Activated T-helper 1 cell treated with Interleukin-2 at 50 U/mL for 16 hours (primary cell): ENCODE results near the gene ZSWIM6.

Experiments
- DNase-seq: peaks from one replicate; pipeline ENCODE4 v3.0.0-alpha.2; 2020; ENCODE audit warnings: low read depth

ZSWIM6 gene

DNA sequence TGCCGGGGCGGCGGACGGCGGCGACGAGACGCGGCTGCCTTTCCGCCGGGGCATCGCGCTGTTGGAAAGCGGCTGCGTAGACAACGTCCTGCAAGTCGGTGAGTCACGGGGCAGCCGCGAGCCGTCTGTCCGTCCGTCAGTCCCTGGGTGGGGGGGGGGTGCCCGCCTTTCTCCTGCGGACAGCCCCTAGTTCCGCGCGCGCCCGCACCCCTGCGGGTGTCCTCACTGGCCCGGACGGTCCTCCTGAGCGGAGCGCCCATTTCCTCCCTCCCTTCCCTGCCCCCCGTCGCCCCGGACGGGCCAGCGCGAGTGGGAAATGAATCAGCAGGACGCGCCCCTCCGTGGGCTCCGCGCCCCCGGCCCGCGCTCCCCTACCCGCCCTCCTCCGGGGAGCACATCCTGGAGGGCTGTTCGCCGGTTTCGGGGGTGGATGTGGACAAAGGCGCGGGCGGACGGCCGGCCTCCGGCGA, 828 bp downstream of the ZSWIM6 start:
- DNase-seq = peak; percentile 15

DNA sequence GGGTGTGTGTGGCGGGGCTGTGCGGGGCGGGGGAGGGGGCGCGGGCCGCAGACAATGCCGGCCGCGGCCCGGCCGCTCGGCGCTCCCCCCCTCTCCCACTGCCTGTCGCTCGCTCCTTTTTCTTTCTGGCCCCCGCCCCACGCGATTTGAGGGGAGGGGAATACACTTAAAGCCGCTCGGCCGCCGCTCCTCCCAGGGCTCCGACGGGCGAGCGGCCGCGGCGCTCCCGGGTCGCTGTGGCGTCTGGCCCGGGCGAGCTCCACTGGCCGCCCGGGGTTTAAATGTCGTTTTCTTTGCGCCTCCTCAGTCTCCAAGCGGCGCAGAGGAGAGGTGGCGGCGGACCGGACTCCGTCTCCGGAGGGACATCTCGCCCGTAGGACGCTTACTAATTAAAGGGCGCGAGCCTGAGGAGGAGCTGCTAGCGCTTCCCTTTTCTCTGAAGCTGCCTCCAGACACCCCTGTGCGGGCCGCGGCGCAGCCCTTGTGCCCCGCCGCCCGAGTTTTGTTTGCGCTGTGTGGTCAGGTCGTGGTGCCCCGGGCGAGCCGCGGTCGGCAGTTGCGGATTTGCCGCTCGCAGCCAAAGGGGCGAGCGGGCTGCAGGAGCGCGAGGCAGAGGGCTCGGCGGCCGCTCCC, 1.4 kb downstream of the ZSWIM6 start:
- peak; percentile 5 for DNase-seq

DNA sequence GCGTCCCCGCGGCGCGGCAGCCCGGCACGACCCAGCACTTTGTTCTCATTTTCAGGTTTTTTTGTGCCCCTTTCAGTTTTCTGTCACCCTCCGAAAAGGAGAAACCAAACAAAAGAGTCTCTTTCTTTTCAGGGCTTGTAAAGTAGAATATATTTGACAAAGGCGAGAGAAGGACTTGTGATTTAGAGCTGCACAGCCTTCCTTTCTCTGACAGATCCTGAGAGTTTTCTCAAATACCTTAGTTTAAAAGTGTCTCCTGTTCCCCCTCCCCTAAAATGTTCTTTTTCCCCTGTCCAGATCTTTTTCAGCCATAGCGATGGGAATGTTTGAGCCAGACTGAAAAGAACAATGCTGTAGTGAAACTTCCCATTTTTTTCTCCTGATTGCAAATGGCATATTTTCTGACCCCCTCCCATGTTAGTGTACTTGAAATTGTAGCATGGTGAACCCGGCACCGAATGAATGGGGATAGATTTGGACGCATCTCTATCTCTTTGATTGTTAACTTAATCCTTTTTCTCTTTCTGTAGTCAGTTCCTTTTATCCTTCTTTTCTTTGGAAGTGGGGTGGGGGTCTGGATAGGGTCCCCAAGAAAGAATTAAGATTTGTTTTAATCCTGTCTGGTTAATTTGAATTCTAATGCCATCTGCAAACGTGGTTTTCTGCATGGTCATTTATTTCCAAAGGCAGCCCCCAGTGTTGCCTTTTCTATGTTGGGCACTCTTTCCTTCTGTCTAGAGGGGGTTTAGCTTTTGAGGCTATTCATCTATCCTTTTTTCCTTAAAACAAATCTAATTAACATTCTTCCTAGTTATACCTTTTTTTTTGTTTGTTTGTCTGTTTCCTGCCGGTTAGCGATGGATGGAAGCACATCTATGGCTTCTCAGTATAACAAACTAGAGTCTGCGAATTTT, 2.2 kb downstream of the ZSWIM6 start:
- no peak for DNase-seq

DNA sequence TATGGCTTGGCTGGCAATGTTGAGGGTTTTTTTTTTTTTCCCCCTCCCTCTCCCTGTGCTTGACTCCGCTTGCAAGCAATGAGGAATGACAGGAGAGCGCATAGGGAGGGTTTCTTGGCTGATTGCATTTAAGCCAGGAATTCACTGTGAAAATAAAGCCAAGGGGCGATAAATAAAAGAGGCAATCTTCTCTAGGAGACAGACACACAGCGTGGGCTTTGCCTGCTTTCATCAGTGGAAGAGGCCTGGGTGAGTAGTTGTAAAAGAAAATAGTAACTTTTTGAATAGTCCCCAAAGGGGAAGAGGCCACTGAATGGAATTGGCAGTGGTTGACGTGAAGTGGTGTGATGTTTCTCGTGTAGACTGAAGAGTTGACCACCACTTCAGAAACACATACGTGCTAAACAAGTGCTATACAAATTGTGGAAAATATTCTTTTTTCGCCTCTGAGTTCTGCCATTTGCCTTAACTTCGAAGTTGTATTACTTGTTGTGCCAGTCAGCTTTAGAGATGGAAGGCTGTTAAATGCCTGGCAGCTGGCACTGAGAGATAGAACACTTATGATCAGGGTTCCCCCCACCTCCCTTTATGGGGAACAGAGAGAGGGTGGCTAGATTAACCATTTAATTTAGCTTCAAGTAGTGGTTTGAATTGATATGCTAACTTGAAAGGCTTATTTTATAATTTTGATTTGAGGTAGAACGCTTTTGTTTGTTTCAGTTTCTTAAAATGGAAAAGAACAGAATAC, 3.0 kb downstream of the ZSWIM6 start:
- no peak for DNase-seq

DNA sequence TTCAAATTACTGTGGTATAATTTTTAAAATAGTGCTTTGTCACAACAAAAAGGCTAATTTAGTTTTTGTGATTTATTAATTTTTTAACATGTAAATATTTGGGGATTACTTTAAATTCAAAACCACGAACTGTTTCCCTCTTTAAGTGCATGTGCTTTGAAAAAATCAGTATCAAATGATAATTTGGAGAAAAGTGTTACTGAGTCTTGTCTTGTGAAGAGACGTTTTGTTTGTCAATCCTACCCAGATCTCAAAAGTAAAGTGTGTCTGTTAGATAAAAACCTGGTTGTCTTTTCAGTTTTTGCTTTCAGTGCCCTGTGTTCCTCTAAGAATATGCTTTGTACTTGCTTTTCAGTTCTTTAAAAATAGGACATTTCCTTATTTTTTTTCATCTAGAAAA, 7.7 kb downstream of the ZSWIM6 start:
- DNase-seq = no peak

DNA sequence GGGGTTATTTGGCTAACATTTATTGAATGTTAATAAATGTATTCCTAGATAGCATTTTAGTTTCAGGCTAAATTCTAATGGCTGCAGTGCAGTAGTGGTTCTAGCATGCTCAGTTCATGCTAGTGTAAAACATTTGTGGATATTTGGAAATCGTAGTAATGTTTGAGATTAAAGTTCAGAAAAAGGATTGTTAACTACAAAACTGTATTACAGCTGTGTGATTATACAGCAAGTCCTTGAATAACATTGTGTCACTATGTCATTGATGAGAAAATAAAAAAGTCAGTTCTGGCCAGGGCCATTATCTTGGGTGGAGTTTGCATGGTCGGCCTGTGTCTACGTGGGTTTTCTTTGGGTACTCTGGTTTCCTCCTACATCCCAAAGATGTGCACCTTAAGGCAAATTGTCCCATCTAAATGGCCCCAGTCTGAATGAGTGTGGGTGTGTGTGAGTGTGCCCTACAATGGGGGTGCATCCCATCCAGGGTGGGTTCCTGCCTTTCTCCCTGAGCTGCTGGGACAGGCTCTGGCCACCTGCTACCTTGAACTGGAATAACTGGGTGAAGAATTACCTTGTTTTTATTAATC, 8.8 kb downstream of the ZSWIM6 start:
- no peak for DNase-seq

DNA sequence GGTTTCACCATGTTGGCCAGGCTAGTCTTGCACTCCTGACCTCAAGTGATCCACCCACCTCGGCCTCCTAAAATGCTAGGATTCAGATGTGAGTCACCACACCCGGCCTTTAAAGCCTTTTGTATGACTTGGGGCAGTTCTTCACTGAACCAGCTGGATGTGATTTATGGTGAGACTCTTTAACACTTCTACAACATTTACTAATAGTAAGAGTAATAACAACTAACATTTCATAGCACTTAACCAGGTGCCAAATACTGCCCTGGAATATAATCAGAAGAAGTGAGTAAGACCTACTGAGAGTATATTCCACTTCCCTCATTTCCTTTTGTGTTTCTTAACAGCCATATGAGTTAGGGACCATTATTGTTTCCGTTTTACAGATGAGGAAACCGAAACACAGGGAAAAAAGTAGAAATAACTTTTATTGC, 10.0 kb downstream of the ZSWIM6 start:
- no peak for DNase-seq

DNA sequence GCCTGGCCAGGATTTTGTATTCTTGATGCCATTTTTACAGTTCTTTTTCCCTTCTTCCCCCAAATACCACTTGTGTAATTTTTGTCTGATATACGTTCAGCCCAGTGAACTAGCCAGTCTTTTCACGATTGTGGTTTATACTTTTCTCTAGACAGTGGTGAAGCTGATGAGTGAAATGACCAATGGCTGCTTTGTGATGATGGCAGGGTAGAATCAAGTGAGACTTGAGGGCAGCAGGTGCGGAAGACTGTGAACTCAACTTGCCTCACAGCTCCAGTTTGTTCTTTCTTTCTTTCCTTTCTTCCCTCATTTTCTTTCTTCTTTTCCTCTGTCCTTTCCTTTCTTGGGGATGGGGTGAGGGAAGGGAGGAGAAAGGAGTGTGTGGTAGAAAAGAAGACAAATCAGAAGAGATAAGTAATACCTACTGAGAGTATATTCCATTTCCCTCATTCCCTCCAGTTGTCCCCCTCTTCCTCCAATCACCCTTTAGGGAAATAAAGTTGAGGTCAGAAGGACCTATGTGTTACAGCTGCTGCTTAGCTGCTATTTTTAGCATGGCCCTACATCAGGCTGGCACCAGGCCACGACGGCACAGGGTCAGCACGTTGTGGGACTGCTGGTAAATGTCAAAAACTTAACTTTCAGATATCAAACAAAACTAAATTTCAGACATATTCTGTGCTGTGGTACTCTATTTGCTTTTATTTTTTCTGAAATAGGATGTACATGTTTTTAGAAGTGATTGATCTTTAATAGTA, 12.3 kb downstream of the ZSWIM6 start:
- no peak for DNase-seq

DNA sequence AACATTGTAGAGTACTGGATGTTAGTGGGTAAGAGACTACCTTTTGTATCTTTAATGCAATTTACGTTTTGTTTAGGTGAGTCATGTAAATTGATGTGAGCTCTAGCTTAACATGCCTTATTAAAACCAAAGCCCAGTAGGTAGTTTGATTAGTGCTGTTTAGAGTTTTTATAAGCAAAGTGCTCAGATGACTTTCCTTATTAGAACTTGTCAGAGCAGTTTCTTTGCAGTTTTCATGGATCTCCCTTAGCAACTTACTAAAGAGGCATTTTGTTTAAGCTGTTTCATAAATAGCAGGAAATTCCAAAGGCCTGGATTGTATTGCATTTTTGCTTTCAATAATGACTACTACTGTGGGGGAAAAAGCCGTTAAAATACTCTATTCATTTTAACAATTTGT, 14.5 kb downstream of the ZSWIM6 start:
- DNase-seq = no peak

DNA sequence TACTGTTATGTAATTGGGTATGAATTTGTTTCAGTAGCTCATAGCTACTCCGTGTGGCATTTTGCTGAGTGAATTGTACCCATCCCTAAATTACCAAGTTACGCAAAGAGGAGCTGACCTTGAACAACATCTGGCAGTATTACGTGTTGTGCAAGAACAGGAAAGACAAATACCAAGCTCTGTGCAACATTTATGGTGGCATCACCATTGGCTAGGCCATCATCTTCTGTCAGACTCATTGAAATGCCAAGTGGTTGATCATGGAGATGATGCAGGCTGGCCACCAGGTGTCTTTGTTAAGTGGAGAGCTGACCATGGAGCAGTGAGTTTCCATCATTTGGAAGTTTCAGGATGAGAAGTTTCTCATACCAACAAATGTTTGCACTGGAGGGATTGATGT, 15.0 kb downstream of the ZSWIM6 start:
- DNase-seq = no peak

DNA sequence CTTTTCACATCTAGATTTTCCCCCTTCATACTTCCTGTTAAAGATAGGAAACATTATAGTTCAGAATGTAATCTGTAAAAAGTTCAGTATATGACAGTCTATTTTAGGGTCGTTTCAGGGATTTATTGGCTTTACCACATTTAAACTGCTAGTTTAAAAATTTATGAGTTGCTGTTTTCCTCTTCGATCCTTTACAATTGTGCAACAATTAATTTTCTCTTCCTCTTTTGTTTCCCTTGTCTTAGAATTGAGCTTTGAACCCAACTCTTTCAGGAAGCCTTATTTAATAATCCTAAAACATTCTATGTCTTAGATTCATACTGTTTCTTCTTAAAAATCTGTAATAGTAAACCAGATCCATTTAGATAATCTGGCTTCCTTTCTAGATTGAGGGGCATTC, 16.4 kb downstream of the ZSWIM6 start:
- no peak for DNase-seq

DNA sequence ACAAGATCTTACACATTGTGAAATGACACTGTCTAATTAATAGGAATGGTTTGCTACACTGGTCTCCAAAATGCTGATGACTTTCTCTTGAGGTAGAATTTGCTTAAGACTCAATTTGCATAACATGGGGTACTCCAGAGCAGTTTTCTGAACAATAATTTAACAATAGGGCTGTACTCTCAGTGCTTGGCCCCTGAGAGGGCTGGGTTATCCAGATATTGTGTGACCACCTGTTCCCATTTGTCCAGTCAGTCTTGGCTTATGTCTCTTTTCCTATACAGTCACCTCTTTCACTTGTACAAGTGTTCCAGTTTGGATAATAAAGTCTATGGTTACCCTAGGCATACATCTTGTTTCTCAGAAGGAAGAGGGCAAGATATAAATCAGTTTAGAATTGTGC, 17.9 kb downstream of the ZSWIM6 start:
- DNase-seq = no peak

DNA sequence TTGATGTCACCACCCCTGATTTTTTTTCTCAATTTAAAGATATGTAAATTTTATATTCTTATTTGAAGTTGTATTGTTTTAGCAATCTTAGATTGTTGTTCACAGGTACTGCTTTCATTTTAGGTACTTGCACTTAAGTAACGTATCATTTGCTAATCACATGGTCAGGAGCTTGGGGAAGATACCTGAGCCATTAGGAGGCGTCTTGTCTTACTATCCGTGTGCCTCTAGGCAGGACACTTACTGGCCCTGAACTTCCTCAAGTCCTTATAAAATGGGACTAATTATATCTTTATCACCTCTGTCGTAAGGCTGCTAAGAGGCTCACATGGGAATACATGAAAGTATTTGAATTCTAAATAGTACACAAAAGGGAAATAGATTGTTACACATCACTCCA, 18.5 kb downstream of the ZSWIM6 start:
- DNase-seq = no peak

DNA sequence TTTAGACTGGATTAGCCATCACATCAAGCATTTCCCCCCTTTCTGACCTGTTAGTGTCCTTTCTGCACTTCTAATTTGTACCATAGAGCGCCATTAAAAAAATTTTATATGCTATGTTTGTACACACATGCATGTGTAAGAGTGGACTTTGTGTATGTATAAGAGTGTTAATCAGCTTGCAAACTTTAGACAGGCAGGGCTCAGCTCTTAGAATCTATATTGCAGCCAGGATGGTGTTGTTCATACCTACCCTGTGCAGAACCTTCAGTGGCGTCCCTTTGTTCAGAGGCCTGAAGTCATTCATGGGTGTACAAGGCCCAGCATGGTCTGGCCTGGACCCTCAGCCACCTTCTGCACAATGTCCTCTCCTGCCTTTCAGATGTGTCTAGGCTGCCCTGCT, 19.7 kb downstream of the ZSWIM6 start:
- DNase-seq = no peak

DNA sequence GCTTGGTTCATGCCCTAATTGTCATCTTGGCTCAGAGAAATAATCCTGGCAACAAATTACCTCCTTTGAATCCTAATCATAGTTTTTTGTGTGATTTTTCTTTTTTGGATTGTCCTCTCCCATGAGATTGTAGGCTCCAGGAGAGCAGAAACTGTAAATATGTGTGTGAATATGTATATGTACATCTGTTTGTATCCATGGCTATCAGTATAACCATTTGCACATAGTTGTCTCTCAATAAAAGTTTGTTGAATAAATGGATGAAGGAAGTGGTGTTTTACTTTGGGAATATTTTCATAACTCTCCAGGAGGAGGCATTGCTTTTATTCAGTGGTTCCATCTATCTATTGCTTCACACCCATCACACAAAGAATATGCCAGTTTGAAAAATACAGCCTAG, 20.1 kb downstream of the ZSWIM6 start:
- no peak for DNase-seq

DNA sequence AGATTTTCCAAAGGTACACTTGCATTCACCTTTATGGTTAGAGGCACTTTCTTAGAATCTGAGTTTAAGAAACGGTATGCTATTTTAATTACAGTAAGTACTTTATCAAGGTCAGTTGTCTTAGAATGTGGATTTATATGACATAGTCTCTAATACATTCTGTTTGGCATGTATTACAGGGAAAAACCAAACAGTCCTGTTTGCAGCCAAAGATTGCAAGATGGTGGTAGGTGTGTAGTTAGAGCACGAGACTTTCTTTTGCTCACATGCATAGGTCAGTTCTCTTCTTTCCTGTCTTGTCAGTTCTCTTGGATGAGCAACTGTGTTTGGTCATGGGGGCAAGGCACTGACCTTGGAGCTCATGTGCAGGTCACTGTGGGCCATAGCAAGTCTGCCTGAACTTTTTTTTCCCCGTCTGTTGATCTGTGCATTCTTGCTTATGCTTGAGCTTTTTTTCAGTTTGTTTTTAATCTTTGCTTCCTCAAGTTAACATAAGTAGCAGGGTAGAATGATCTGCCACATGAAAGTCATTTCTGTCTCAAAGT, 20.6 kb downstream of the ZSWIM6 start:
- DNase-seq = no peak

DNA sequence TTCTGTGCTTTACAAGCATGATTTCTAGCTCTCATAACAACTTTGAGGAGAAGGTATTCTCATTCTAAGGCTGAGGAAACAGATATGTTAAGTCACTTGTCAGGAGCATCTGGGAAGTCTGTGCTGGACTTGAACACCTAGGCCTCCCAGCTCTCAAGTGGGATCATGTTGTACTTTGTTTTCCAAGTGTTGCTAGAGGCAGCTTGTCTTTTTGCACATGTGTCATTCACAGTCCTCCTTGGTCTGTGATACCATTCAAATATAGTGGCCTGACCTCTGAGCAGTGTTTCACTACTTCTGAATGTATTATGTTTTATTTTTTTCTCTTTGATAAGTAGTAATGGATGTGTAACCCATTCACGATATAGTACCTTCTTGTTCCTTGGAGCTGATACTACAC, 21.2 kb downstream of the ZSWIM6 start:
- no peak for DNase-seq

DNA sequence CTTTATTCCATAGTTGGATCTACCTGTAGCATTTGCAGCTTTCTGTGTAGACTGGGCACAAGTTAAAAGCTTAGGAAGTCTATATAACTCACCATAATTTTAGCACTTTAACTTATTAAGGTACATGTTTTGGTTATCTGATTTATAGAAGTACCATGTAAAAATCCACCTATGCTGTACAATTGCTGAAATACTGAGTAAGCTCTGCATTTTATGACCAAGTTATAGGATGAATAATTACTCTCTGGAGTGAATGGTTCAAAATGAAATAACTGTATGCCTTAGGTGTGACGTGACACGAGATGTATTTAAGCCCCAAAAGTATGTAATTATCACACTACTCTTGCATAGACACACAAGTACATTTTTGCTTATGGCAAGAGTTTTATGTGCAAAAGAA, 22.1 kb downstream of the ZSWIM6 start:
- DNase-seq = no peak

DNA sequence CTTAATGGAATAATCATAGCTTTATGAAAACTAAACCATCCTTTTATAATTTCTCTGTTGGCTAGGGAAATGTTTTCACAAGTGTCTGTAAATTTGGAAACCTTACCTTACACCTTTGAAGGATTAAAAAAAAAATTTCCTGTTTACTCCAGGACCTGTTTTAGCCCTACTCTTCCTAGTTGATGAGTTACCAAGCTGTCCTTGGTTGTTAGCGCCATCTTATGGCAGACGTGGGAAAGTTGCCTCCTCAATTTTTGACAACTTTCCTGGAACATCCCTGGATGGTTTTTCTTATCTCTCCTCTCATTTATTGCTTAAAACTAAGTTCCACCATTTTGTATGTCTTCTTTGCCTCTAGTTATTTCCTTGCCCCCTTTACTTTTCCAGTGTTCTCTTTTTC, 25.7 kb downstream of the ZSWIM6 start:
- no peak for DNase-seq

DNA sequence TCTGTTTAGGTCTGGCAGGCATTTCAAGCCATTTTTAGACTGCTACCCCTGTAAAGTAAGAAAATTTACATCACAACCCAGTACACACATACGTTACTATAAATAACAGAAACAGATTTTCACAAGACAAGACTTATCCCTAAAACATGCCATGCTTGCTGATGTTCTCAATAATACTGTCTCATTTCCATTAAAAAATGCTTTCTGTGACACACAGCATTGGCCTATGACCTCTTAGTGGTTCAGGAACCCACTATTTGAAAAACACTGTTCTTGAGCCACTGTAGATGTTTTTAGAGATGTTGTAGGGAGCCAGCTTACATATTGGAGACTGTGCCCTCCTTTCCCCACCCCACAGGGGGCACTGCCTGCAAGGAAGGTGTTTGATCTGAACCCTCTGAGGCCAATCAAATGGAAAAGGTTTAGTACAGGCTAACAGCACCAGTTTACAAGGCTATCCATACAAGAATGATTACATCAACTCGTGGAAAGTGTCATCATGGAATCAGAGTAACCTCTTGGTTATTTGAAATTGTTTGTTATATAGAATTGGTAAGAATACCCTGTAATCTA, 30.8 kb downstream of the ZSWIM6 start:
- no peak for DNase-seq
